Posterior cingulate gyrus (tissue), 11 donors: ENCODE data around the gene SAE1.

ENCODE experiments used
- DNase-seq, 10 donors: peaks; one replicate each; pipeline versions ENCODE4 v3.0.0 to v3.0.0-alpha.2; 2020 to 2021; ENCODE audit warnings: mixed read lengths in 3 of 10
- intact Hi-C: fragments of 100-400 bp; cut with DNase I; formaldehyde crosslinking; loops from one replicate; pipeline ENCODE4 v1.15.1; 2023

SAE1 gene

DNA sequence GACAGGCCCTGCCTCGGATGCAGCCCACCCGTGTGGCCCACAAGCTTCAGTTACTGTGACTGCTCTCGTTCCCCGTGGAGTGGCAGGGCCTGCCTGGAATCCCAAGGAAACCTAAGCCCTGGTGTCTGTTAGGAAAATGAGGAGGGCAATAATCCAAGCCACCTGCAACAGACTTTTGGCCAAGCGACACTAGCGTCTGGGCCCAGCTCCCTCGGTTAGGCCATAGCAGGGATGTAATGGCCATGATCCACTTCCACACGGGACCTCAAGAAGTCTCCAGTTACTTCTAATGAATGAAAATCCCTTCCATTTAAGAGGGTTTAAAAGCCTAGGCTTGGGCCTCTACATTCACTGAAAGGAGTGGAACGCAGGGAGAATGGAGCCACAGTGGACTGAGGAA is 26.0 kb upstream of the SAE1 start:
- intact Hi-C loops: no loop called here
- DNase-seq: peak in 3 of 10 donors; percentile 35 to 38 (median 36)

DNA sequence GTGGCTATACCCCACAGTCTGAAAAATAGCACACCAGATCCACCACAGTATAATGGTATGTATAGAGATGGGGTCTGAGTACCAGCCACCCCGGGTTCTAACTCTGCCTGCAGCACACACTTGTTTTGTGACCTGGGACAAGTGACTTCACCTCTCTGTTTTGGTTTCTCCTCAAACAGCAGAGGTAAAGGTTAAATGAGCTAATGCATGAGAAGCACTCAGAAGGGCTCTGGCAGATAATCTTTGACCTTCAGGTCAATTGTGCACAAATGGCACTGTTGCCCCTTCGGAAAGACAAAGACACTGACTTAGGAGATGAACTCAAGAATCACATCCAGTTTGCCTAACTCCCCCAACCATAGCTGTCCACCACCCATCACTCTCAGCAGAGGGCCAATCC is 24.8 kb upstream of the SAE1 start:
- intact Hi-C loops: no loop called here
- DNase-seq: peak in 1 of 10 donors; percentile 24

DNA sequence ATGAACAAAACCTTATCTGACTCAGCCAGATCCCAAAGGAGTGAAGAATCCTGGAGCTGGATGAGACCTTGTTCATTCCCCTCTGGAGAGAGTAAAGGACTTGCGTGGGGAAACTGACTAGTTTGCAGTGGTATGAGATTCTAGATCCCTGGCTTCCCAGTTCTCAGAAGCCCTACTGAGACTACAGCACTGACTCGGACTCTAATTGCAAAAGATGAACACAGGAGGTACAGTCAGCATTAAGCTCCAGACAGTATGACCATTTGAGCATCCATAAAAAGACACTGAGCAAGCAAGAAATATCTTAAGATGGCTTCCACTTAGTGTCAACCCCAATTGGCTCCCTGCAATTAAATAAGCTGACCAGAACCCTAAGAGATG is 23.8 kb upstream of the SAE1 start:
- intact Hi-C loops: no loop called here
- no peak for DNase-seq

DNA sequence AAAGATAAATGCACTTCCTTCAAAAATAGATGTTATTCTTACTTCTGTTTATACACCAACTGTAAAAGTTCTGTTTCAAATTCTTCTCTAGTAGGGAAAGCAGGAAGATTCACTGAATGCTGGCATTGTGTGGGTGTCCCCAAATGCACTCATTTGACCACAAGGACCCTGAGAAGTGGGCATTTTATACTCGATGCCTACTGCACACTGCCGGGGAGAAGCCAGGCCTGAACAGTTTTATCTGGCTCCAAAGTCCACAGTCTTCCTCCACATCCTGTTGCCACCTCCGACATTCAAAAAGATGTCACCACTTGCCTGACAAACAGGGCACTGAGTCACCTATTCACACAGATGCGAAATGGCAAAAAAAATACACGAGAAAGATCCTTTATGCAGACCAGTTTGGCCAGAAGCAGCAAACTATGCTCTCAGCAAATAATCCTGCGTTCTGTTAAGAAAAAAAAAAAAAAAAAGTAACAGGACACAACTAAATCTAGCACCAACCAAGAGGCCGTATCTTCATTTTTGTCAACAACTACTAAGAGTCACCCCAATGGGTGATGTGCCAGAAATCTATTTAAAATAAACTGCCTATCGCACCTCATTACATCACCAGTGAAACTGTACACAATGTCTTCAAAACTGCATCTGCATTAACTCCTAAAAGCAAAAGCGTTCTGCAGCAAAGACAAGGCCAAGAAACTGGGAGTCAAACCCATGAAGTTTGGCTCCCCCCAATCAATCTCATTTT is 23.3 kb upstream of the SAE1 start:
- peak in 3 of 10 donors; percentile 18 to 41 (median 24) for DNase-seq
- intact Hi-C loops: no loop called here

DNA sequence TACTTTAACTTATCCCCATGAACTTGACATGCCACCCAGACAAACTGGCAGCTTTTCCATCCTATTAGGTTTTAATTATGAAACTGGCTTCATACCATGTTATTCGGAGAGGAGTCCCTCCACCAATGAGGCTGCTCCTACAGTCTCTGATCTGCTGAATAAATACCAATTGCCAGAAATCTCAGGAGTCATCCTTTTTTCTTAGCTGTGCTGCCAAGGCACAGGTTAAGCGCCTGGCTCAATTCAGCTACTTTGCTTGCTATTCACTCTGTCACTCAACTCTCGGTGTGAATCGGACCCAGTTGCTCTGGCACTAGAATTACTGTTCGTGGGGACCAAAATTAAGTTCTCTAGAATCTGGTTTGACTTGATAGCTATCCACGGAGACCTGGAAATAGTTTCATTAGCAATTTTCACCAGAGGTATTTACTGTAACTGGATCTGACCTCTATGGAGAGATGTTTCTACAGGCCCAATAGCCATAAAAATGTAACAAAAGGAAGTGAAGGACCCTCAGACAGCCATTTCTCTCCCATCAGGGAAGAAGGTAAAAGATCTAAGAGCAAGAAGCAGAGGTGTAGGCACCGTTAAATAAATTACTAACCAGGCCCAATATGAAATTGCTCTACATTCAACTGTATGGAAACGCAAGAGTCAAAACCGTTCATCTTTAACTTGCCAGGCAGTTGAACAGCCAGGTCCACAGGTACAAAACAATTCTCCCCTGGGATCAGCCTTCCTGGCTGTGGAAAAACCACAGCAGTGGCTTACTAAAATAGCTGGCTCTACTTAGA is 22.5 kb upstream of the SAE1 start:
- intact Hi-C loops: no loop called here
- peak in 3 of 10 donors; percentile 31 to 39 (median 37) for DNase-seq

DNA sequence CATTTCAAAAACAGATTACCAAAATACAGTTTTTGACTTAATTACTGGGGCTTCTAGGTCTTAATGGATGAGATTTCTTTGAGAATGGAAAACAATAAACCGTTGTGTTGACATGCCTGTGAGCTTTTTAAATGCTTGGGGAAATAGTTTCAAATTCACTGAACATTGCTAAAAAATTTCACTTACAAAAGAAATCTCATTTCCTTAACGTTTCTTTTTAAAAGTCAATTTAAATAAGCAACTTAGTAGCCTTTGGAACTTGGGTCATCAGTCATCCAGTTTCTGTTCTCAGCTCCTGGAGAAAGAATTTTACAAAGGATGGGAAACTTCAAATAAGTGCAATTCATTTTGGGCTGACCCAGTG is 21.5 kb upstream of the SAE1 start:
- intact Hi-C loops: no loop called here
- no peak for DNase-seq

DNA sequence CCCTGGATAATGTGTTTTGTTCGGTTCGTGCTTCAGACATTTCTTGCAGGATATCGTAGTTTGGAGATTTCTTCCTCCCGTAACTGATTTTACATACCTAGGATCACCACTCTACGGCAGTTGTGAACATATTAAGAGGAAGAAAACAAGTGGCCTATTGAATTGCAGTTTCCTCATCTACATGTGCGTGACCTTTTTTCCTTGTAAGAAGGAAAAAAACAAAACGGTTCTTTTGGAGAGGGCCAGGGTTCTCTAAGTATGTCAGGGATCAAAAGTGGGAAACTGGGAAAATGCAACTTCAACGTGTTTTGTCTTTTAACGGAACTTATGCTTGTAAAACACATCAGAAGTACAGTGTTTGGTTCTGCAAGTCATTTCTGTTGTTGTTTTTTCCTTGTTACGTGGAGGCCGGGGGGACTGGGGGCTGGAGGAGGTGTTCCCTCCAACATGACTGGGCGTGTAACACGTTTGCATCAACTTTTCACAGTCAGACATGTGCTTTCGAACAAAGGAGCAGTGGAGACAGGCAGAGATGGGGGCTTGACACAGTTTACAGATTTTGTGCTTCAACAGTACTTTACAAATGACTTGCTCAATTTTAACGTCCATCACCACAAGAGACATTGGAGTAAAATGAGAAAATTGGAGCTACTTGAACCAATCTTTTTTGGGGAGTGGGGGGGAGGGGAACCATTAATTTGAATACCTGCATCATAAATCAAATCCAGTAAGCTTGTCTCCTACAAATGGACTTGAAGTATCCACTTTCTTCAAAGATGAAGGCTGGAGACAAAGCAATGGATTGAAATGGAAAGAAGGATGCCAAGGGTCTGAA is 20.9 kb upstream of the SAE1 start:
- peak in 3 of 10 donors; percentile 27 to 64 (median 49) for DNase-seq
- intact Hi-C loops: loop anchor here (5.0 kb wide), 1 partner anchor 247 kb away; the partner anchor contains the start of gene ARHGAP35

DNA sequence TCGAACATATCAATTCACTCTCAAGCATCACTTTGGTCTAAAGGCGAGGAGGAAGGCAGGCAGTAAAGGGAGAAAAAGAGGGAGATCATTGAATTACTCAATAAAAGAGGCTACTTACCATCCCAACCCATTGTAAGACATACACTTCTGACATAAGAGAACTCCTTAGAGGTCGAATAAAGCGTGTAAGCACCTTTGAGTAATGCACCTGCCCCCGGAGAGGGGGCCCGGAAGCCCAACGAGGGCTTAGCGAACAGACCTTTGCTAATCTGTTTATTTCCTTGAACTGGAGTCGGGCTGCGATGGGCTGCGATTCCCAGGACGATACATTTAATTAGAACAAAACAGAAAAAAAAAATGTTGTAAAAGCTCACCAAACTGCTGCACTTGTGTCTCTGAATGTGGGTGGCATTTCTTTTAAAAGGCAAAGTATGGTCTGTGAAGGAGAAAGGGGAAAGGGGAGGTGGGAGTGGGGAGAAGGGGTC is 20.1 kb upstream of the SAE1 start:
- intact Hi-C loops: loop anchor here (5.0 kb wide), 1 partner anchor 248 kb away; the partner anchor contains the start of gene ARHGAP35

DNA sequence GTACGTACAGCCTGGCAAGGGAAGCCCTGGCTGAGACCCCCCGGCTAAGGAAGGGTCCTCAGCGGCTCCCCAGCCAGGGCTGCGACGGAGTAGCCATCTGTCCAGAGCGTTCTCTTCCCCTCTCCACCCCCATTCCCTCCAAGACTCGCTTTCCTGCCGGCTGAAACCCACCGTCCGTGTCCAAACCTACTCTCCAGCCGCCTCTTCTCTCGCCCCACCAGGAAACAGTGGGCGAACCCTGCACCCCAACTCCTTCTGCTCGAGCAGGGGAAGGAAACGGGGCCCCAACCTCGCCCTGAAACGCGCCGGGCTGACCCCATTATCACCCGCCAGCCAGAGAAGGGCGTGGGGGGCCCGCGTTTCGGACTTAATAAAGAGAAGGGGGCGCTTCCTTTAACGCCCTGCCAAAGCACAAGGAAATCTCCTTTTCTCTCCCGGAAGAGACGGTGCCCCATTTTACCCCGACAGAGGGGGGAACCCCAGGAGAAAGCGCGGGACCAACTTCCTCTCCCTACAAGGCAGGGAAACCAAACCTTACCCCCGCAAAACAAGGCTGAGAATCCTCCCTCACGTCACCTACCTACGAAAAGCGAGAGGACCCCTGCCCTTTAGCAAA is 19.5 kb upstream of the SAE1 start:
- intact Hi-C loops: loop anchor here (5.0 kb wide), 1 partner anchor 249 kb away; the partner anchor contains the start of gene ARHGAP35
- peak in 7 of 10 donors; percentile 16 to 90 (median 42) for DNase-seq

More for the DNA sequence above, 20.1 kb upstream of the SAE1 start:
- DNase-seq: peak in 4 of 10 donors; percentile 17 to 75 (median 50)

DNA sequence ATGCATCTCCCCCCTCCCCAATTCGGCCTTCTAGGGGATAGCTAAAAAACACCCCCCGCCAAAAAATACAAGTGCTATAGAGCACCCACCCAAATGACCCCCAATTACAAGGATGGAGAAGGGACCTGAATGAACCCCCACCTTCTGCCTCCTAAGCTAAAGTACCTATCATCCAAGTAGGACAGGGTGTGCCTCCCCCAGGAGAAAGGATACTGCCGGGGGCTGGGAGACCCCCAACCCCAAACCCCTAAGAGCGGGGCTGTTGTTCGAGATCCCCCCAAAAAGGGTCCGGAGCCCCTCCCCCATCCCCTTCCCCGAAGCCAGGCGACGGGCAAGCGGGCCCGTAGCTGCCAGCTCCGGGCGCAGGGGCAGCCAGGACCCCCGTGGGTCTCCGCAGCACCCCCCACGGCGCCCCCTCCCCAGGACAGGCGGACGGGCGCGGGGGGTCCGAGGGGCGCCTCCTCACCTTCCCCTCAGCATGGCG is 18.9 kb upstream of the SAE1 start:
- intact Hi-C loops: loop anchor here (5.0 kb wide), 1 partner anchor 249 kb away; the partner anchor contains the start of gene ARHGAP35
- no peak for DNase-seq

DNA sequence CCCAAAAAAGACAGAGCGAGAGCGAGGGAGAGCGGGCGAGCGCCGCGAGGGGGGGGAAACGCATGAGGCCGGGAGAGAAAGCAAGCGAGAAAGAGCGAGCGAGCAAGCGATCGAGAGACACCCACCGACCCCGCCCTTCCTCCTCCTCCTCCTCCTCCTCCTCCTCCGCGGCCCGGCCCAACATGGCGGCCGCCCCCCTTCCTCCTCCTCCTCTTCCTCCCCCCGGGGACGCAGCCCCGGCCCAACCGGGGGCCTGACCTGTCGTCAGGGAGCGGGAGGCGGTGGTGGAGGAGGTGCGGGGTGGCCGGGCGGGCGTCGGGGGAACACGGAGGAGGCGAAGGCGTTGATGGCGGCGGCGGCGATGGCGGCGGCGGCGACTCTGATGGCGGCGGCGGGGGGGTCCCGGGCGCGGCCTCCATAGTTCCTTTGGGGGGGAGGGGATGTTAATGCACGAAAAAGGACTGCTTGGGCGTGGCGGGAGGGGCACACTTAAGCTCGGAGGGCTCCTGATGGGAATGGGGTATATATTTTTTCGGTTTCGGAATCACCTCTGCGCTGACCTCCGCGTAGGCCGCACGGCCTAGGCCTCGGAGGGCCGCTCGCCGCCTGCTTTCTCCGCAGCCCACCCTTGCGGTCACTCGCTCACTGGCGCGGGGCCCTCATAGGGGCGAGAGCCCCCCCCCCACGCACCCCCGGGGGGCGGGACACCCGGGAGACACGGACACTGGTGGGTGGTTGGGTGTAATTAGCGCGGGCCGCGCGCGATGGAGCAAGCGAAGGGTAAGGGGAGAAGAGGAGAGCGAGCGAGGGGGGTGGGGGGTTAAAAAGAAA is 18.3 kb upstream of the SAE1 start:
- intact Hi-C loops: loop anchor here (5.0 kb wide), 1 partner anchor 250 kb away; the partner anchor contains the start of gene ARHGAP35
- peak; percentile 71 to 97 (median 79) for DNase-seq

DNA sequence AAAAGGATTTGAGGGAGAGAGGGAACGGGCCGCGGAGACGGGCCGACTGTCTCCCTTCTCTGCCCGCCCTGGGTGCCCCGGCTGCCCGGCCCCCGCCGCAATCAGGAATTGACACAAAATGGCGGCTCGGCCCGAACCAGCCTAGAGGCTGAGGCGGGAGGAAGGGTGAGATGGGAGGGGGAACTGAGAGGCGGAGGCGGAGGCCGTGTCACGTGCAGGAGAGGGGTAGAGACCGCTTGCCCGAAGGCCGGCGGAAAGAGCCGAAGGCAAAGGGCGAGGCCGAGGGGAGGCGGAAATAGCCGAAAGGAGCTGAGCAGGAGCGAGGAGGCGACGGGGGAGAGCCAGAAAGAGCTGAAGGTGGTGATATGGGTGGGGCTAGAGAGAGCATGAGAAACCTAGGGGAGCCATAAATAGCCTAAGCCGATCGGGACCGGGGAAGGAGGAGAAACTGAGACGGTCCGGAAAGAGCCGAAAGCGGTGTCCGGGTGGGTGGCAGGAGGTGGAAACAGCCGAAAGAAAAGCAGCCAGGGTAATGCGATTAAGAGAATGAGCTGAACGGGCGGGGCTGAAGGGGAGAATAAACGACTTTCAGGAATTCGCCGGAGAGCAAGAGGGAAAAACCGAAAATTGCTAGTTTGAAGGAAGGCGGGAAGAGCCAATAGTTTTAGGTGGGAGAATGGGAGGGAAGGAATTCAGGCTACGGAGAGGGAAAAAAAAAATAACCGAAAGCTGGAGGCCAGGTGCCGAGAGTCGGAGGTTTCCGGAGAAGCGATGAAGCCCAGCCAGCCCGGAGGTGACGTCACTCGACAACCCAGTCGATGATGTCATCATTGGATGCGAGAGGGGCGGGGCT is 17.4 kb upstream of the SAE1 start, which contains the start of gene ZC3H4:
TSS of gene ZC3H4 (minus strand) at position 780 of the 853 bp plus-strand sequence. CDS start 1,192 bp downstream, outside the sequence.
- intact Hi-C loops: loop anchor here (5.0 kb wide), 1 partner anchor 251 kb away; the partner anchor contains the start of gene ARHGAP35

DNA sequence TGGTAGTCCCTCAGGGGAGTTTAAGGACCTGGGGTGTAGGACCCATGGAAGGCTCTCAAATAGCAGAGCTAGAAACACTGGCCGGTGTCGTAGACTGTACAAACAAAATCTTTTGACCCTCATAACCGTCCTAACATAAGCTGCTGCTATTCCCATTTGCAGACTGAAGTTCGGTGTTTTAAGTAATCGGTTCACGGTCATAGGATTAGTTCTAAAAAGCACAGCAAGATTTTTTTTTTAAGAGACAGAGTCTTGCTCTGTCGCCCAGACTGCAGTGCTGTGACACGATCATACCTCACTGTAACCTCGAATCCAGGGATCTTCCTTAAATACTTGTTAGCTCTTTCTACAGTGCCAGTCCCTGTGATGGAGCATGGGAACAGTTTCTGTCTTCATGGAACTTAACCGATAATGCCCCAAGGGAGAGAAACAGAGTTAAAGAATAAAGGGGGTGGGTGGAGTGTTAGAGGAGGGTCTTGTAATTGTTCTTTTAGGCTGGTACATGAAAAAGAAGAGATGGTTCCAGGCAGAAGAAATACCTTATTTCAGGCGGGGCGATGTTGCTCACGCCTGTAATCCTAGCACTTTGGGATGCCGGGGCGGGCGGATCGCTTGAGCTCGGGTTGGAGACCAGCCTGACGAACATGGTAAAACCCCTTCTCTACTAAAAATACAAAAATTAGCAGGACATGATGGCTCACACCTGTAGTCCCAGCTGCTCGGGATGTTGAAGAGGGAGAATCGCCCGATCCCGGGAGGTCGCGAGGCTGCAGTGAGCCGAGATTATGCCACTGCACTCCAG is 16.6 kb upstream of the SAE1 start:
- intact Hi-C loops: loop anchor here (5.0 kb wide), 1 partner anchor 252 kb away; the partner anchor contains the start of gene ARHGAP35
- DNase-seq: peak in 2 of 10 donors; percentile 46 to 74

More for the DNA sequence above, 17.4 kb upstream of the SAE1 start, which contains the start of gene ZC3H4:
- DNase-seq: peak; percentile 97 to 100 (median 99)

DNA sequence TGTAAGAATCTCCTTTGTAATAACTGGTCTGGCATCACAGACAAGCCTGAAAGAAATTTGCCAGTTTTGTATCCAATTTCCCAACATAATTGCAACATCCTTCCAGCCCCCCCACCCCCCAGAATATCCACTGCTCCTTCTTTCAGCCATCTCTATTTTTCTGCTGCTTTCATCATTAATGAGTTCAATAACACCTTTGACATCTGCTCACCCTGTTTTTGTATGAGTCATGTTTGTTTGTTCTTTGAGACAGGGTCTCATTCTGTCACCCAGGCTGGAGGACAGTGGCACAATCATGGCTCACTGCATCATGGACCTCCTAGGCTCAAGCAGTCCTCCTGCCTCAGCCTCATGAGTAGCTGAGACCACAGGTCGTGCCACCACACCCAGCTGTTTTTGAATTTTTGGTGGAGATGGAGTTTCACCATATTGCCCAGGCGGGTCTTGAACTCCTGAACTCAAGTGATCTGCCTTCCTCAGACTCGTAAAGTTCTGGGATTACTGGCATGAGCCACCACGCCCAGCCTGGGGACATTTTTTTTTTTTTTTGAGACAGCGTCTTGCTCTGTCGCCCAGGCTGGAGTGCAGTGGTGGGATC is 10.1 kb upstream of the SAE1 start:
- intact Hi-C loops: no loop called here
- DNase-seq: peak in 1 of 10 donors; percentile 8

DNA sequence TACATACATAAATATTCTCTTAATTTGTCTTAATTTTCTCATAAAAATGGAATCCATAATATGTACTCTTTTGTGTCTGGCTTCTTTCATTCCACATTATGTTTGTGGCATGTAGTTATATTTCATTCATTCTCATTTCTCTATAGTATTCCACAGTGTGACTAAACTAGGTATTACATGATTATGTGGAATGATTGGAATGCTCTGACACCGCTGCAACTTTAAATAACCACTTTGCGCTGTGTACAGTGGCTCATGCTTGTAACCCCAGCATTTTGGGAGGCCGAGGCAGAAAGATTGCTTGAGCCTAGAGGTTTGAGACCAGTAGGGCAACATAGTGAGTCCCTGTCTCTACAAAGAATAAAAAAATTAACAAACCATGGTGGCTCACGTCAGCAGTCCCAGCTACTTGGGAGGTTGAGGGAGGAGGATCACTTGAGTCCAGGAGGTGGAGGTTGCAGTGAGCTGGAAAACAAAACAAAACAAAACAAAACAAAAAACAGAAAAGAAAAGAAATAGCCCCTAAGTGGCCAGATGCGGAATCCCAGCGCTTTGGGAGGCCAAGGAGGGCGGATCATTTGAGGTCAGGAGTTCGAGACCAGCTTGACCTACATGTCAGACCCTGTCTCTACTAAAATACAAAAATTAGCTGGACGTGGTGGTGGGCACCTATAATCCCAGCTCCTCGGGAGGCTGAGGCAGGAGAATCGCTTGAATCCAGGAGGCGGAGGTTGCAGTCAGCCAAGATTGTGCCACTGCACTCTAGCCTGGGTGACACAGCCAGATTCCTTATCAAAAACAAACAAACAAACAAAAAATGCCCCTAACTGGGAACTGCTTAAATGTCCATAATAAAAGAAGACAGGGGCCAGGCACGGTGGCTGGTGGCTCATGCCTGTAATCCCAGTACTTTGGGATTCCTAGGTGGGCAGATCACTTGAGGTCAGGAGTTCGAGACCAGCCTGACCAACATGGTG is 8.0 kb upstream of the SAE1 start:
- intact Hi-C loops: no loop called here
- DNase-seq: peak in 1 of 10 donors; percentile 7
